Smooth muscle cell of the brain vasculature (primary cell): Measurements from ENCODE around the gene GPX4.
A peak's percentile ranks its signal among the peaks of the same experiment; 100 is the strongest.

Experiments used
- DNase-seq: peaks from one replicate; pipeline ENCODE4 v3.0.0-alpha.2; 2012; ENCODE audit warnings: low read depth, low spot score

Gene GPX4

GRCh38 chr19:1084024-1084868 is 19.5 kb upstream of the GPX4 start:
- no peak for DNase-seq

- no peak for DNase-seq
Observed at GRCh38 chr19:1085053-1085658, 18.6 kb upstream of the GPX4 start.

GRCh38 chr19:1085676-1086442 is 17.9 kb upstream of the GPX4 start:
- DNase-seq: no peak

GRCh38 chr19:1086613-1087012 is 17.2 kb upstream of the GPX4 start:
- DNase-seq: no peak

GRCh38 chr19:1087813-1088415 is 15.9 kb upstream of the GPX4 start:
- DNase-seq: no peak

- no peak for DNase-seq
Observed at GRCh38 chr19:1088416-1089010, 15.3 kb upstream of the GPX4 start.

- no peak for DNase-seq
Observed at GRCh38 chr19:1089126-1089771, 14.5 kb upstream of the GPX4 start.

- DNase-seq: no peak
Observed at GRCh38 chr19:1089891-1090290, 13.9 kb upstream of the GPX4 start.

- no peak for DNase-seq
Observed at GRCh38 chr19:1090731-1091543, 12.9 kb upstream of the GPX4 start.

- DNase-seq: no peak
Observed at GRCh38 chr19:1091544-1092175, 12.1 kb upstream of the GPX4 start.

GRCh38 chr19:1093330-1093729 is 10.5 kb upstream of the GPX4 start:
- DNase-seq: no peak

GRCh38 chr19:1093811-1094553 is 9.8 kb upstream of the GPX4 start:
- no peak for DNase-seq

- DNase-seq: no peak
Observed at GRCh38 chr19:1094655-1094977, 9.2 kb upstream of the GPX4 start.

GRCh38 chr19:1094978-1095701 is 8.7 kb upstream of the GPX4 start, which contains the start of gene POLR2E:
Gene POLR2E (minus strand): TSS chr19:1095375. CDS start chr19:1095315, 60 bp downstream.
- peak; percentile 95 for DNase-seq

- no peak for DNase-seq
Observed at GRCh38 chr19:1097810-1098176, 6.0 kb upstream of the GPX4 start.

GRCh38 chr19:1098177-1099051 is 5.4 kb upstream of the GPX4 start:
- DNase-seq: no peak

GRCh38 chr19:1101337-1101698 is 2.5 kb upstream of the GPX4 start:
- DNase-seq: no peak
